ENCODE measurements around the gene MARVELD3. TPM values are rescaled to one million over a fixed set of nuclear protein-coding genes. Genes with fewer than 3 reads are reported as not detected.
A peak's percentile ranks its signal among the peaks of the same experiment; 100 is the strongest.

Gene MARVELD3
- total RNA-seq, 1 experiment from 2014 or later, result 28.6 TPM

- no peaks in the 10 kb centered on the region for H4K20me1 ChIP-seq (ENCODE audit: insufficient read depth)
- peaks cover 25% of the 10 kb centered on the region for H3F3A ChIP-seq (ENCODE audit: insufficient read depth, low read depth)
- H3K4me1 ChIP-seq (replicated peaks; ENCODE audit: insufficient read depth), result peaks cover 19% of the 10 kb centered on the region; the same call in 1 of the 2 replicates
- peaks cover 25% of the 10 kb centered on the region for H3K79me2 ChIP-seq (ENCODE audit: low read depth)
- H2AFZ ChIP-seq, result peak overlapping the region; percentile 99; the same call in 1 of the 2 replicates
- H3K4me3 ChIP-seq, result peak overlapping the region; percentile 99; the same call in 1 of the 2 replicates
- TF ChIP-seq CTCF (conservative IDR thresholded peaks at IDR 0.05) (no peak), EZH2 (IDR thresholded peaks at IDR 0.05; ENCODE audit: low read depth) (no peak)
- H3K9me2 ChIP-seq (ENCODE audit: insufficient read depth), result no peaks in the 10 kb centered on the region; the same call in 1 of the 2 replicates
- intact Hi-C loops (cut with micrococcal nuclease; ENCODE audit: unreplicated experiment), result loop anchor here (5.0 kb wide), 1 partner anchor 97 kb away; the partner anchor contains the start of gene PHLPP2
- peak overlapping the region; percentile 88 for H3K4me2 ChIP-seq
- no peak overlapping the region for H3K27ac ChIP-seq
- no peaks in the 10 kb centered on the region for H3K27me3 ChIP-seq (ENCODE audit: insufficient read depth, low read depth)
- ChIA-PET POLR2A (ENCODE audit: unreplicated experiment) (interaction anchor here (0.7 kb wide), 1 partner anchor 966 kb away, joined by 21 read pairs; no protein-coding TSS in a partner anchor), CTCF (interaction anchor here (0.7 kb wide), 1 partner anchor 519 kb away, joined by 18 read pairs; no protein-coding TSS in a partner anchor)
- no peaks in the 10 kb centered on the region for H3K9me3 ChIP-seq (ENCODE audit: insufficient read depth, low read depth)
- TSS peak; percentile 21 for BruUV-seq (replicated peaks)
- no peak for DNase-seq
- 0 out of 2 replicates have a peak, but pooled peaks cover 6% of the 10 kb centered on the region for H3K36me3 ChIP-seq (ENCODE audit: low read depth)
Measured at GRCh38 chr16:71625113-71625850, 702 bp upstream of the MARVELD3 start.

GRCh38 chr16:71626858-71627213, 852 bp downstream of the MARVELD3 start:
- H3K4me2 ChIP-seq, result peak overlapping the region; percentile 88
- H3K27me3 ChIP-seq (ENCODE audit: insufficient read depth, low read depth), result no peaks in the 10 kb centered on the region
- no peaks in the 10 kb centered on the region; the same call in 1 of the 2 replicates for H3K9me2 ChIP-seq (ENCODE audit: insufficient read depth)
- H3K36me3 ChIP-seq (ENCODE audit: low read depth), result 0 out of 2 replicates have a peak, but pooled peaks cover 6% of the 10 kb centered on the region
- peaks cover 41% of the 10 kb centered on the region for H3F3A ChIP-seq (ENCODE audit: insufficient read depth, low read depth)
- H3K79me2 ChIP-seq (ENCODE audit: low read depth), result peaks cover 30% of the 10 kb centered on the region
- H3K9me3 ChIP-seq (ENCODE audit: insufficient read depth, low read depth), result no peaks in the 10 kb centered on the region
- DNase-seq, result peak; percentile 52 to 82
- TF ChIP-seq CTCF (conservative IDR thresholded peaks at IDR 0.05), result no peak
- no peak for TF ChIP-seq EZH2 (IDR thresholded peaks at IDR 0.05; ENCODE audit: low read depth)
- H4K20me1 ChIP-seq (ENCODE audit: insufficient read depth), result no peaks in the 10 kb centered on the region
- intact Hi-C loops (cut with micrococcal nuclease; ENCODE audit: unreplicated experiment), result loop anchor here (5.0 kb wide), 1 partner anchor 95 kb away; the partner anchor contains the start of gene PHLPP2
- ChIA-PET POLR2A (ENCODE audit: unreplicated experiment) (no interaction called here), CTCF (no interaction called here)
- H3K27ac ChIP-seq, result peak overlapping the region; percentile 53
- H2AFZ ChIP-seq, result peak overlapping the region; percentile 99
- H3K4me3 ChIP-seq, result peak overlapping the region; percentile 99
- peaks cover 34% of the 10 kb centered on the region for H3K4me1 ChIP-seq (replicated peaks; ENCODE audit: insufficient read depth)
- BruUV-seq (replicated peaks), result no TSS peak

GRCh38 chr16:71627731-71628181, 1.8 kb downstream of the MARVELD3 start:
- H3K4me2 ChIP-seq, result peak overlapping the region; percentile 88
- H3K4me1 ChIP-seq (replicated peaks; ENCODE audit: insufficient read depth), result peaks cover 35% of the 10 kb centered on the region
- BruUV-seq (replicated peaks), result no TSS peak
- peak overlapping the region; percentile 99; the same call in 1 of the 2 replicates for H3K4me3 ChIP-seq
- DNase-seq, result no peak
- H3K27ac ChIP-seq, result no peak overlapping the region
- H3K27me3 ChIP-seq (ENCODE audit: insufficient read depth, low read depth), result no peaks in the 10 kb centered on the region
- no peaks in the 10 kb centered on the region for H3K9me3 ChIP-seq (ENCODE audit: insufficient read depth, low read depth)
- H3K36me3 ChIP-seq (ENCODE audit: low read depth), result peaks cover 8% of the 10 kb centered on the region; the same call in 1 of the 2 replicates
- TF ChIP-seq CTCF (conservative IDR thresholded peaks at IDR 0.05) (no peak), EZH2 (IDR thresholded peaks at IDR 0.05; ENCODE audit: low read depth) (no peak)
- peaks cover 43% of the 10 kb centered on the region for H3F3A ChIP-seq (ENCODE audit: insufficient read depth, low read depth)
- H3K79me2 ChIP-seq (ENCODE audit: low read depth), result peaks cover 37% of the 10 kb centered on the region
- no peaks in the 10 kb centered on the region for H3K9me2 ChIP-seq (ENCODE audit: insufficient read depth)
- POLR2A ChIA-PET (ENCODE audit: unreplicated experiment), result interaction anchor here (0.6 kb wide), 1 partner anchor 16 kb away, joined by 9 read pairs; no protein-coding TSS in a partner anchor
- intact Hi-C loops (cut with micrococcal nuclease; ENCODE audit: unreplicated experiment), result loop anchor here (5.0 kb wide), 1 partner anchor 95 kb away; the partner anchor contains the start of gene PHLPP2
- H2AFZ ChIP-seq, result no peak overlapping the region
- no peaks in the 10 kb centered on the region for H4K20me1 ChIP-seq (ENCODE audit: insufficient read depth)
- CTCF ChIA-PET, result no interaction called here
